ENCODE measurements around the gene MPI. TPM values are rescaled to one million over a fixed set of nuclear protein-coding genes. Genes with fewer than 3 reads are reported as not detected.

Gene MPI
- total RNA-seq, 1 experiment from 2014 or later: 57.5 TPM

- no peak for TF ChIP-seq CTCF (conservative IDR thresholded peaks at IDR 0.05)
- H3K79me1 ChIP-seq (ENCODE audit: insufficient read depth, low read depth, low read length, poor library complexity, severe bottlenecking): no peaks in the 10 kb centered on the region
- H2BK12ac ChIP-seq (ENCODE audit: insufficient read length, low read depth, low read length): no peak overlapping the region
- no peak overlapping the region for H3K4me2 ChIP-seq (ENCODE audit: insufficient read depth, insufficient read length, low read length)
- H3T11ph ChIP-seq (ENCODE audit: low read length): no peak overlapping the region
- H2AK5ac ChIP-seq (ENCODE audit: insufficient read length, low read length): no peak overlapping the region
- no peak for DNase-seq
- no peaks in the 10 kb centered on the region for H3K27me3 ChIP-seq (ENCODE audit: insufficient read depth, low read length)
- no peaks in the 10 kb centered on the region for H3K4me1 ChIP-seq (ENCODE audit: insufficient read depth, low read length)
- no peak overlapping the region for H3K27ac ChIP-seq (ENCODE audit: insufficient read length, low read depth, low read length)
- H3K14ac ChIP-seq (ENCODE audit: insufficient read depth, low read length): no peak overlapping the region
- no peak overlapping the region for H3K4me3 Mint-ChIP-seq
- H3K23me2 ChIP-seq (ENCODE audit: insufficient read length, low read depth, low read length, poor library complexity, severe bottlenecking): no peaks in the 10 kb centered on the region
- H4K20me1 ChIP-seq (ENCODE audit: control insufficient read depth, insufficient read depth, insufficient read length): peaks cover 3% of the 10 kb centered on the region
- no peak overlapping the region for H4K5ac ChIP-seq (ENCODE audit: insufficient read length, low read depth, low read length)
- peaks cover 9% of the 10 kb centered on the region; the same call in 1 of the 2 replicates for H3K79me2 ChIP-seq (ENCODE audit: insufficient read depth, low read length)
- no peak overlapping the region for H4K91ac ChIP-seq (ENCODE audit: insufficient read length, low read depth, low read length)
- H3K36me3 Mint-ChIP-seq (ENCODE audit: insufficient read depth in 1 of 3, low read depth in 3 of 3): peaks cover 6 to 18% (median 17%) of the 10 kb centered on the region in 3 experiments
- no peak overlapping the region for H2BK15ac ChIP-seq (ENCODE audit: low read depth, low read length)
- H4K8ac ChIP-seq (replicated peaks; ENCODE audit: insufficient read length, low read depth, low read length): no peak overlapping the region
- no peak overlapping the region for H2BK5ac ChIP-seq (ENCODE audit: insufficient read length, low read length)
- peak overlapping the region in 2 of 3 experiments; percentile 26 to 56; a peak in 4 of 7 replicates for H3K27ac Mint-ChIP-seq
- no CpG with 5 or more reads among the region's 6 CpGs for WGBS (ENCODE audit: extremely low coverage, insufficient read length, low lambda C conversion rate)
- H2BK20ac ChIP-seq (ENCODE audit: low read depth, low read length, poor library complexity, severe bottlenecking): no peak overlapping the region
- no peaks in the 10 kb centered on the region for H3K27me3 Mint-ChIP-seq (ENCODE audit: low read depth)
- no peak overlapping the region for H2AFZ ChIP-seq (ENCODE audit: low read length)
- H3K4ac ChIP-seq (ENCODE audit: low read depth, low read length): no peak overlapping the region
- no peak overlapping the region for H3K9ac ChIP-seq (ENCODE audit: extremely low read depth, insufficient read length, low read length)
- no peaks in the 10 kb centered on the region for H3K9me3 ChIP-seq (ENCODE audit: control insufficient read depth, low read depth, low read length)
- H3K18ac ChIP-seq (ENCODE audit: insufficient read length, low read depth, low read length): no peak overlapping the region
- peaks cover 4% of the 10 kb centered on the region in 2 experiments; a peak in 3 of 5 replicates for H3K9me3 Mint-ChIP-seq
- H3K23ac ChIP-seq (ENCODE audit: insufficient read length, low read depth, low read length): no peak overlapping the region
- H3K56ac ChIP-seq (ENCODE audit: insufficient read length, low read depth, low read length): no peak overlapping the region
- H2BK120ac ChIP-seq (ENCODE audit: low read depth, low read length, poor library complexity, severe bottlenecking): no peak overlapping the region
- peaks cover 0 to 6% of the 10 kb centered on the region in 2 experiments; a peak in 1 of 4 replicates for H3K4me1 Mint-ChIP-seq
Observed at GRCh38 chr15:74864296-74864695, 25.5 kb upstream of the MPI start.
